Activated CD4-positive, alpha-beta T cell treated with anti-CD3 and anti-CD28 coated beads, Interleukin-2, amount 50 U/mL, for 1 hour (primary cell): ENCODE results near the gene AP5Z1.

Experiments used
- DNase-seq: peaks from one replicate; pipeline ENCODE4 v3.0.0-alpha.2; 2020

Gene AP5Z1

GRCh38 chr7:4768597-4769569 lies 6.5 kb upstream of the AP5Z1 start:
- DNase-seq = no peak

GRCh38 chr7:4769761-4770160 lies 5.7 kb upstream of the AP5Z1 start:
- DNase-seq = no peak

GRCh38 chr7:4770886-4771285 lies 4.5 kb upstream of the AP5Z1 start:
- DNase-seq = no peak

- no peak for DNase-seq
Measured at GRCh38 chr7:4771737-4772136, 3.7 kb upstream of the AP5Z1 start.

GRCh38 chr7:4772306-4772705 lies 3.1 kb upstream of the AP5Z1 start:
- no peak for DNase-seq

- DNase-seq = no peak
Measured at GRCh38 chr7:4774007-4774406, 1.4 kb upstream of the AP5Z1 start.

GRCh38 chr7:4774658-4775249 lies 669 bp upstream of the AP5Z1 start:
- no peak for DNase-seq

GRCh38 chr7:4775848-4776623 lies 613 bp downstream of the AP5Z1 start:
- DNase-seq = peak; percentile 43

GRCh38 chr7:4779118-4779517 lies 3.7 kb downstream of the AP5Z1 start:
- DNase-seq = no peak

- no peak for DNase-seq
Measured at GRCh38 chr7:4781366-4782069, 6.1 kb downstream of the AP5Z1 start.

GRCh38 chr7:4782333-4783291 lies 7.2 kb downstream of the AP5Z1 start:
- no peak for DNase-seq

- no peak for DNase-seq
Measured at GRCh38 chr7:4783292-4783652, 7.8 kb downstream of the AP5Z1 start.

- no peak for DNase-seq
Measured at GRCh38 chr7:4783762-4784351, 8.4 kb downstream of the AP5Z1 start.

- DNase-seq = no peak
Measured at GRCh38 chr7:4784799-4785198, 9.4 kb downstream of the AP5Z1 start.

GRCh38 chr7:4785371-4785770 lies 9.9 kb downstream of the AP5Z1 start:
- DNase-seq = no peak

GRCh38 chr7:4786015-4786414 lies 10.6 kb downstream of the AP5Z1 start:
- DNase-seq = no peak

GRCh38 chr7:4787541-4787940 lies 12.1 kb downstream of the AP5Z1 start:
- no peak for DNase-seq

- DNase-seq = no peak
Measured at GRCh38 chr7:4787947-4788626, 12.7 kb downstream of the AP5Z1 start.

GRCh38 chr7:4788627-4789189 lies 13.3 kb downstream of the AP5Z1 start:
- DNase-seq = no peak
